Measurements from ENCODE around the gene CASP14.
"Not testable (repeated sequence)": the region's sequence is repeated elsewhere in the genome, so short reads cannot be mapped to it uniquely, and the experiment has no call there.

CASP14 gene

DNA sequence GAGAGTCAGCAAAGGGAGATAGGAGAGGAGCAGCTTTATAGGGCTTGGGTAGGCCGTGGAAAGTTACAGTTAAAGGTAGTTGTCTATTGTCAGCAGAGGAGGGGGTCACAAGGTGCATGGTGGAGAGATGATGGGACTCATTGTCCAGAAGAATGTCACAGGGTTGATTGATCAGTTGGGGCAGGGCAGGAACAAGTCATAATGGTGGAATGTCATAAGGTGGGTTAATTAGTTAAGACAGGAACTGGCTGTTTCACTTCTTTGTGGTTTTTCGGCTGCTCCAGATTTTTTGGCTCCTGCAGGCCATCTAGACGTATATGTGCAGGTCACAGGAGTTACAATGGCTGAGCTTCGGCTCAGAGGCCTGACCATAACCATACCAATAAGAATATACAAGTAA lies 21.1 kb downstream of the CASP14 start:
- not testable (repeated sequence) for DNase-seq (ENCODE audit: low read depth in 2 of 3, low spot score in 2 of 3)

DNA sequence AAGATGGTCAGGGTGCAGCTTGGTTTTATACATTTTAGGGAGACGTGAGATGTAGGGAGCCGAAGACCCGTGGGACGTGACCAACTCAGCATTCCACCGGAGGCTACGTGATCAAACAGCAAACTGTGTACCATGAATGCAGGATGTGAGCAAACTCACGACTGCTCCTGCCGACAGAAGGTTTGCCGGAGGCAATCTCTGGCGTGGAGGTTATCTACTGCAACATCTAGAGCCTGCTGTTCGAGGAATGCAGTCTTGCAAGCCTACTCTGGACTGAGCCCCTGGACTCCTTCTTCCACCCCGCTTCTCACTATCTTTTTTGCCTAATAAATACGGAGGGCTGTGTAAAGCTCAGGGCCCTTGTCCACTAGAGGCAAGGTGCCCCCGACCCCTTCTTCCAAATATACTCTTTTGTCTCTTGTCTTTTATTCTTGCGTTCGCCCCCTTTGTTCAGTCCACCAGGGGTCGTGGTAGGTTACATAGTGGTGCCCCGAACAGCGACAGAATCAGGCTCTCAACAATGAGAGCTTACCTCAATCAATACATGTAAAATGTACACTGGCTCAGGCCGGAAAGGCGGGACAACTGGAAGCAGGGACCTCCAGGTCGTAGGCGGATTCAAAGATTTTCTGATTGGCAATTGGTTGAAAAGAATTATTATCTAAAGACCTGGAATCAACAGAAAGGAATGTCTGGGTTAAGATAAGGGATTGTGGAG lies 23.8 kb downstream of the CASP14 start:
- DNase-seq (ENCODE audit: low read depth in 2 of 3, low spot score in 2 of 3): no peak

DNA sequence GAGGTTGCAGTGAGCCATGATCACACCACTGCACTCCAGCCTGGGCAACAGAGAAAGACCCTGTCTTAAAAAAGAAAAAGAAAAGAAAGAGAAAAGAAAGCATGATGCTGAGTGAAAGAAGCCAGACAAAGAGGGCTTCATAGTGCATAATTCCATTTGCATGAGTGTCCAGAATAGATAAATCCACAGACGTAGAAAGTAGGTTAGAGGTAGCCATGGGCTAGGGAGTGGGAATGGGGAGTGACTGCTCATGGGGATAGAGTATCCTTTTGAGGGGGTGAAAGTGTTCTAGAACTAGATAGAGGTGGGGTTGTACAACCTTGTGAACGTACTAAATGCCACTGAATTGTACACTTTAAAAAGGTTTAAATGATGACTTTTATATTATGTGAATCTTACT lies 25.1 kb downstream of the CASP14 start:
- no peak for DNase-seq (ENCODE audit: low read depth in 2 of 3, low spot score in 2 of 3)

DNA sequence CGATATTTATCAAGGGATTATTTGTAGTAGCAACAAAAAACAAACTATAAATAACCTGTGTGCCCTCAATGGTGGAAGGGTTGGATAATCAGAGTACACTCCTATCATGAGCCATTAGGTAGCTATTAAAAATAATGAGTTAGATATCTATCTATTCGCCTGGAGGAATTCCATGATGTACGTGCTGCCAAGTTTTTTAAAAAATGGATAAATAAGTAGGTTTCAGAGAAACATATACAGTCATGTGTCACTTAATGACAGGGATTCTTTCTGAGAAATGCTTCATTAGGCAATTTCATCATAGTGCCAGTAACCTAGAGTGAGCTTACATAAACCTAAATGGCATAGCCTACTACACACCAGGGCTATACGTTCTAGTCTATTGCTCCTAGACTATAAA lies 26.5 kb downstream of the CASP14 start:
- DNase-seq (ENCODE audit: low read depth in 2 of 3, low spot score in 2 of 3): no peak

DNA sequence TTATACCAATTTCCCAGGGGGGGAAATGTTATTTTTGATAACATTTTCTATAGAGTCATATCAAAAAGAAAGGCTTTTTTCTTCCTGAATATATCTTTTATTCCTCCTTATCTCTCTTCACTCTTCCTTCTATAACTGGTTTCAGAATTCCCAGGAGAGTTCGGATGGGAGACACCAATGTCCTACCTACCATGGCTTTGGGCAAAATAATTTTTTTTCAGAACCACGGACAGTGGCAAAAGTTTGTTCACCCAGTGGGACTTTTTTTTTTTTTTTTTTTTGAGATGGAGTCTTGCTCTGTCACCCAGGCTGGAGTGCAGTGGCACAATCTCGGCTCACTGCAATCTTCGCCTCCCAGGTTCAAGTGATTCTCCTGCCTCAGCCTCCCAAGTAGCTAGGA lies 30.7 kb downstream of the CASP14 start:
- DNase-seq (ENCODE audit: low read depth in 2 of 3, low spot score in 2 of 3): not testable (repeated sequence)

DNA sequence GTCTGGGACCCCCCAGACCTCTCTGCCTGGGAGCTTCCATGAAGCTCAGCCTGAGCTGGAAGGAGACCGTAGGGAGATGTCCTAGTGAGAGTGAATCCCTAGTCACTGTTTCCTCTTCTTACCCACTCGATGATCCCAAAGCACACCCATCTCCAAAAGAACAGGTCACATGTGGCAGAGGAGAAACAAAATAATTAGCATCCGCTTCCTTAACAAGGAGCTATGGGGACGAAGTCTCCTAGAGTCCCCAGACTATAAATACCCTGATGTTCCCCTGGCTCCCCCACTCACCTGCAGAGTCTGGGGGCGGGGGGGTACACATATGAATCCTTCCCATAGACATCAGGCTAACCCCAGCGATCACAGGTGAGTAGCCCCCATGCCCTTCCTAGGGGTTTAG lies 32.6 kb downstream of the CASP14 start, which contains the start of gene OR1I1:
Gene OR1I1 (plus strand): TSS at position 301 of the 400 bp plus-strand sequence. CDS start 4,855 bp downstream, outside the sequence.
- DNase-seq (ENCODE audit: low read depth in 2 of 3, low spot score in 2 of 3): no peak

DNA sequence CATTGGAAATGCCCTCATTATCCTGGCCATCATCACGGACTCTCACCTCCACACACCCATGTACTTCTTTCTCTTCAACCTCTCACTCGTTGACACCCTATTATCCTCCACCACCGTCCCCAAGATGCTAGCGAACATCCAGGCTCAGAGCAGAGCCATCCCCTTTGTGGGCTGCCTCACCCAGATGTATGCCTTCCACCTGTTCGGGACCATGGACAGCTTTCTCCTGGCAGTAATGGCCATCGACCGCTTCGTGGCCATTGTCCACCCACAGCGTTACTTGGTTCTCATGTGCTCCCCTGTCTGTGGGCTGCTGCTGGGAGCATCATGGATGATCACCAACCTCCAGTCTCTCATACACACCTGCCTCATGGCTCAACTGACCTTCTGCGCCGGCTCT lies 37.9 kb downstream of the CASP14 start:
- DNase-seq (ENCODE audit: low read depth in 2 of 3, low spot score in 2 of 3): no peak

DNA sequence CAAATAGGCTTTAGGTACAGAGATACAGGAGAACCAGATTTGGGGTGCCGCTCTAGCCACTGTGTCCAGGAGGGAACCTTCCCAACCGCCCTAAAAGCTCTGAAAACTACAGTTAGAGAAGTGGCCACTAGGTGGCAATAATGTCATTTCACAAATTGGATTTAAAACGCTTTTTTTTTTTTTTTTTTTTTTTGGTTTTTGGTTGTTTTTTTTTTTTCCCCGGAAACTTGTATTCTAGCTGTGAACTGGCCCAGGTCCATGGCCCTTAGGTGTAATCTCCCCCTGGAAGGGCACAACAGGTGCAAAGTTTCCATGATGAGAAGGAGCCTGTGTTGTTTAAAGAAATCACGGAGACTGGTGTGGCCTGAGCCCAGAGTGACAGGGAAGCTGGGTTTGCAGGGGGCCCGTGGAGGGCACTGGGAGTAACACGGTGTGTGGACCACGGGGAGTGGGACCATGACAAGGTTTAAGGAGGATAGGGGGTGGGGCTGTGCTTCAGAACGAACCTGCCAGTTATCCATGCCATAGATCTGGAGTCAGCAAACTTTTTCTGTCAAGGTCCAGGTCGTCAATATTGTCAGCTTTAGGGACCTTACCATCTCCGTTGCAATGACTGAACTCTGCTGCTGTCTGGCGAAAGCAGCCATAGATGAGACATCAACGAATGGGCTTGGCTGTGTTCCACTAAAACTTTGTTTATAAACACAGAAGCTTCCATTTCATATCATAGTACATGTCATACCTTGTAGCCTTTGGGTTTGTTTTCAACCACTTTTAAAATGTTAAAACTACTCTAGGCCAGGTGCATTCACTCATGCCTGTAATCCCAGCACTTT lies 42.9 kb downstream of the CASP14 start:
- no peak for DNase-seq (ENCODE audit: low read depth in 2 of 3, low spot score in 2 of 3)

DNA sequence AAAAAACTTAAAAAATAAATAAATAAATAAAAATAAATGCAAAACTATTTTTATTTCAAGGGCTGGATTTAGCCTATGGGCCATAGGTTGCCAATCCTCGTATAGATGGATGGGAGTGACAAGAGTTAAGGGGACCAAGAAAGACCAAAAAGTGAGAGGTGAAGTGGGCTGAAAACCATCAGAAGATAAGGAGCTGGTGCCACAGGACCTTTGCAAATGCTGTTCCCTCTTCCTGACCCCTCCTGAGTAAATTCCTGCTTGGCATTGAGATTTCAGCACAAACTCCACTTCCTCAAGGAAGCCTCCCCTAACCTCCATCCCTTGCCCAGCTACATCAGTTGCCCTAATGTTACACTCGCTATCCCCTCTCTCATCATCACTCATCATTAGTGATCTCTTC lies 43.7 kb downstream of the CASP14 start:
- DNase-seq (ENCODE audit: low read depth in 2 of 3, low spot score in 2 of 3): no peak

DNA sequence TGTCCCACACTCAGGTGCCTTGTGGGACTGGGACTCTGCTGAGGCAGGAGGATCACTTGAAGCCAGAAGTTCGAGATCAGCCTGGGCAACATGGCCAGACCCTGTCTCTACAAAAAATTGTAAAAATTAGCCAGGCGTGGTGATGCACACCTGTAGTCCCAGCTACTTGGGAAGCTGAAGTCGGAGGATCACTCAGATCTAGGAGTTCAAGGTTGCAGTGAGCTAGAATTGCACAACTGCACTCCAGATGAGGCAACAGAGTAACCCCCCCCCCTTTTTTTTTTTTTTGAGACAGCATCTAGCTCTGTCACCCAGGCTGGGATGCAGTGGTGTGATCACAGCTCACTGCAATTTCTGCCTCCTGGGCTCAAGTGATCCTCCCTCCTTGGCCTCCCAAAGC lies 46.9 kb downstream of the CASP14 start:
- DNase-seq (ENCODE audit: low read depth in 2 of 3, low spot score in 2 of 3): no peak

DNA sequence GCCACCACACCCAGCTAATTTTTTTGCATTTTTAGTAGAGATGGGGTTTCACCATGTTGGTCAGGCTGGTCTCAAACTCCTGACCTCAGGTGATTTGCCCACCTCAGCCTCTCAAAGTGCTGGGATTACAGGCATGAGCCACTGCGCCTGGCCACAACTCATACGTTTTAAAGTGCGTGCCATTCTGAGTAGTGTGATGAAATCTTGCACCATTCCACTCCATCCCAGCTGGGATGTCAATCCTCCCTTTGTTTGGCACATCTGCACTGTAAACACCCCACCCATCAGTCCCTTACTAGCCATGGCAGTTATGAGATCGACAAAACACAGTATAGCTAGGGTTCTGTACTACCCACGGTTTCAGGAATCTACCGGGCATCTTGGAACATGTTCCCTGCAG lies 48.7 kb downstream of the CASP14 start:
- DNase-seq (ENCODE audit: low read depth in 2 of 3, low spot score in 2 of 3): not testable (repeated sequence)

DNA sequence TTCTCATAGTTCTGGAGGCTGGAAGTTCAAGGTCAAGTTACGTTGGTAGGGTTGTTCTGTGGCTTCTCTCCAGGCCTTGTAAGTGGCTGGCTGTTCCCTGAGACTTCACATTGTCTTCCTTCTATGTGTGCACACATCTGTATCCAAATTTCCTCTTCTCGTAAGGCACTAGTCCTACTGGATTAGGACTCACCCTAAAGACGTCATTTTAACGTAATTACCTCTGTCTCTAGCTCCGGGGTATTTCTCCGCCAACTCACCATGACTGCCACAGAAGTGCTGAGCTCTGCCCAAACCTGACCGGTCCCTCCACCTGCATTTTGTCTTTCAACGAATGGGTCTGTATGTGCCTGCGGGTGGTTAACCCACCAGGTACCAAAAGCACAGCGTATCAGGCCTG lies 49.2 kb downstream of the CASP14 start:
- no peak for DNase-seq (ENCODE audit: low read depth in 2 of 3, low spot score in 2 of 3)

DNA sequence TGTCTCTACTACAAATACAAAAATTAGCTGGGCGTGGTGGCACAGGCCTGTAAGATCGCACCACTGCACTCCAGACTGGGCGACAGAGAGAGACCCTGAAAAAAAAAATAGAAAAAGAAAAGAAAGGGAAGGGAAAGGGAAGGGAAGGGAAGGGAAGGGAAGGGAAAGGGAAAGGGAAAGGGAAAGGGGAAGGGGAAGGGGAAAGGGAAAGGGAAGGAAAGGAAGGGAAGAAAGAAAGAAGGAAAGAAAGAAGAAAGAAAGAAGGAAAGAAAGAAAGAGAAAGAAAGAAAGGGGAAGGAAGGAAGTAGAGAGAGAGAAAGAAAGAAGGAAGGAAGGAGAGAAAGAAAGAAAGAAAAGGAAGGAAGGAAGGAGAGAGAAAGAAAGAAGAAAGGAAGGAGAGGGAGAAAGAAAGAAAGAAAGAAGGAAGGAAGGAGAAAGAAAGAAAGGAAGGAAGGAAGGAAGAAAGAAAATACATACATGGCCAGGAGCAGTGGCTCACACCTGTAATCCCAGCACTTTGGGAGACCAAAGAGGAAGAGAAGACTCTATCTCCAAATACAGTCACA lies 49.8 kb downstream of the CASP14 start:
- no peak for DNase-seq (ENCODE audit: low read depth in 2 of 3, low spot score in 2 of 3)

DNA sequence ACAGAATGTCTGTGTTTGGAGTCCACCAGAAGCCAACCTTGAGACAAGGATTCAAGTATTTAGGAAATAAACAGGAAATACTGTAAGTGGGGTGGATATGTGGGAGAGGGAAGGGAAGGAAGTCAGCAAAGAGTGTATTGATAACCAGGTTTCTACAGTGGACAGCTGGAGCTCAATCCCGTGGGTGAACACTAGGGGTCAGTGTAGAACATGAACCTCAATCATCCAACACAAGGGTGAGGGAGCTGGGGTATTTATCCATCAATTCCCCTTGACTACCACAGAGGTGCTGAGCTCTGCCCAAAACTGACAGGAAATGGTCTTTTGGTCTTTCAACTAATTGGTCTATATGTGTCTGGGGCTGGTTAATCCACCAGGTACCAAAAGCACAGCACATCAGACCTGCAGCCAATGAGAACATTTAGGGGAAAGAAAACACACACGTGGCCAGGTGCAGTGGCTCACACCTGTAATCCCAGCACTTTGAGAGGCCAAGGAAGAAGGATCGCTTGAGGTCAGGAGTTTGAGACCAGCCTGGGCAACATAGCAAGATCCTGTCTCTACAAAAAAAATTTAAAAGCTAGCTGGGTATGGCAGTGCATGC lies 52.3 kb downstream of the CASP14 start:
- no peak for DNase-seq (ENCODE audit: low read depth in 2 of 3, low spot score in 2 of 3)

DNA sequence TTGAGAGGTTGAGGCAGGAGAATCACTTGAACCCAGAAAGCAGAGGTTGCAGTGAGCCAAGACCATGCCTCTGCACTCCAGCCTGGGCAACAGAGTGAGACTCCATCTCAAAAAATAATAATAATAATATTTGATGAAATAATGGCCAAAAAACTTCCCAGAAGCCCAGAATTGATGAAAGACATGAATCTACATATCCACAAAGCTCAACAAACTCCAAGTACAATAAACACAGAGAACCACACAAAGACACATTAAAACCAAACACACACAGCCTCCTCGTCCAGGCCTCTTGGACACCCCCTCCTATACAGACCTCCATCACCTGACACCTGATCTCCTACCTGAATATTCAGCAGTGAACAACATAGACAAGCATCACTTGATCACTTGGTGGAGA lies 54.7 kb downstream of the CASP14 start:
- DNase-seq (ENCODE audit: low read depth in 2 of 3, low spot score in 2 of 3): no peak

DNA sequence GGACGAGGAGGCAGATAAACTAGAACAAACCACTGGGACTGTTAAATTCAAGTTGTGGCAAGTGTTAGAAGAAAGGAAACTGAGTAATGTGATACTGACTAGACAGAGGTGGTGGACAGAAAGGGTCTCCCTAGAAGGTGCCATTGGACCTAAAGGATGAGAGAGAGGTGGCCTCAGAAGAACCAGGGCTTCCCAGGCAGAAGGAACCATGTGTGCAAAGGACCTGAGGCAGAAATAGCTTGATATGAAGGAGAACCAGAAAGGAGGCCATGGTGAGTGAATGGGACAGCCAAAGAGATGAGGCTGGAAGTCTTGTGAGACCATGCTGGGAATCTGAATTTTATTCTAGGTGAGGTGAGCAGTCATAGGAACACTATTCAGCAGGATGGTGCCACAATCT lies 55.1 kb downstream of the CASP14 start:
- DNase-seq (ENCODE audit: low read depth in 2 of 3, low spot score in 2 of 3): no peak

DNA sequence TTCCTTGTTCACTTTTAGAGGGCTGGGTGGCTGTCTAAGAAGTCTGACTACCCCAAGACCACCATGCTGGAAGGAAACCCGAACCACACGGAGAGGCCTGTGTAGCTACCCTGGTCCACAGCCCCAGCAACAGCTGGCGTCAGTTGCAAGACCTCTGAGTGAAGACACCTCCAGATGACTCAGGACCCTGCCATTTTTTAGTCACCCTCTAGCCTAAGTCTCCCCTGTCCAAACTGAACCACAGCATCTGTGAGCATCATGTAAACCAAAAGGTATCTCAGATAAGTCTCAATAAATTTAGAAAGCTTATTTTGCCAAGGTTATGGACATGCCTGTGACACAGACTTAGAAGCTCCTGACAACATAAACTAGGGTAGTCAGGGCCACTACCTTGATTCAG lies 55.8 kb downstream of the CASP14 start:
- no peak for DNase-seq (ENCODE audit: low read depth in 2 of 3, low spot score in 2 of 3)

DNA sequence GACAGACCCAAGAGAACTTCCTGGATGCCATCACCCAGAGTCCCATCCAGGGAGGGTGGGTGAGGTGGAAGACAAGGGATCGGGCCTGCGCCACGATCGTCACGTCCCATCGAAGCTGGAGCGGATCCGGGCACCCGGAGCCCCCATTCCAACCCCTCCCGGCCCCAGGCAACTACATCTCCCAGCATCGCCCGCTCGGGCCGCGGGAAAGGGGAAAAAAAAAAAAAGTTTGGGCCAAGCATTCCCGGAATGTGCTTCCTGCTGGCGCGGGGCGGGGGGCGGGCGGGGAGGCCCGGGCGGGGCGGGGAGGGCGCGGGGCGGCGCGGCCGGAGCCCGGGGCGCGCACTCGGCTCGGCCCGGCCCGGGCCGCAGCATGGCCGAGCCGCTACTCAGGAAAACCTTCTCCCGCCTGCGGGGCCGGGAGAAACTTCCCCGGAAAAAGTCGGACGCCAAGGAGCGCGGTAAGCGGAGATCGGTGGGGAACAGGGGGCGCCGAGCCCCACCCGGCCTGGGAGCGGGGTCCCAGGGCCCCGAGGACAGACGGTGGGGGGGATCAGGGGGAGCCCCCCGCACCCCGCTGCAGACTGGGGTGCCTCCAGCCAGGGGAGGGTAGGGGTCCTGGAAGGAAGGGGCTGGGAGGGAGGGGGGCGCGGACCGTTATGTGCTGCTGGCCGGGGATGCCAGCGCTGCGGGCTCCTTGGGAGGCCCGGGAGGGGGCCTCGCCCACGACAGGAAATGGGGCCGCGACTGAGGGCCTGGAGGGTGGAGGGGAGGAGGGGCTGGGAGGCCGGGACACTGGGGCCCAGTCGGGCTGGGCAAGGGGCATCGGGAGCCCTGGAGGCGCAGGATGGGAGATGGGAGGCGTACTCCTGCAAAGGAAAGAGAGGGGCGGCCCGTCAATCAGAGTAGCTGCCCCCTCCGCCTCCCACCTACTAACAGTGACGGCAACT lies 58.1 kb downstream of the CASP14 start, which contains the start of gene SYDE1:
Gene SYDE1 (plus strand): TSS at position 341 of the 950 bp plus-strand sequence. CDS start 33 bp downstream, at position 374.
- DNase-seq (ENCODE audit: low read depth in 2 of 3, low spot score in 2 of 3): no peak

Measured in activated CD8-positive, alpha-beta memory T cell treated with anti-CD3 and anti-CD28 coated beads for 48 hours (primary cell).